ENCODE results near the gene TSPO2. TPM values are rescaled to one million over a fixed set of nuclear protein-coding genes. Genes with fewer than 3 reads are reported as not detected.

The TSPO2 gene
- polyA plus RNA-seq, 1 donor (not counting 4 experiments of a cell fraction or from before 2014, with no cell fraction given) = not detected

- FAIRE-seq = peak; percentile 86
- Histone ChIP-seq H3K9me1 (ENCODE audit: control insufficient read depth, extremely low read depth, insufficient read depth, low read length) (no peaks in the 10 kb centered on the region), H3K4me2 (ENCODE audit: control insufficient read depth, extremely low read depth, insufficient read depth, low read depth, low read length) (no peak within 1 kb of the TSS), H3K36me3 (ENCODE audit: control insufficient read depth in 2 of 2, extremely low read depth in 1 of 2, insufficient read depth in 2 of 2, low read length in 2 of 2) (no peaks in the 10 kb centered on the region), H3K79me2 (ENCODE audit: control insufficient read depth, insufficient read depth, low read length) (no peaks in the 10 kb centered on the region), H3K9me3 (ENCODE audit: control insufficient read depth, low read depth, low read length) (no peaks in the 10 kb centered on the region), H3K27ac (ENCODE audit: control insufficient read depth, insufficient read depth, low read length) (no peak within 1 kb of the TSS), H2AFZ (ENCODE audit: control insufficient read depth, low read length) (peak within 1 kb of the TSS; percentile 53), H3K9ac (ENCODE audit: control insufficient read depth, extremely low read depth, insufficient read depth, low read length) (no peak within 1 kb of the TSS), H4K20me1 (ENCODE audit: control insufficient read depth, extremely low read depth, insufficient read depth, low read length) (no peaks in the 10 kb centered on the region), H3K27me3 (ENCODE audit: control insufficient read depth, extremely low read depth, insufficient read depth, low read length) (no peaks in the 10 kb centered on the region), H3K4me1 (ENCODE audit: control insufficient read depth, extremely low read depth, insufficient read depth, low read length) (peaks cover 45% of the 10 kb centered on the region), H3K4me3 (ENCODE audit: control insufficient read depth in 2 of 3, extremely low read depth in 1 of 3, insufficient read depth in 2 of 3, low read depth in 1 of 3, low read length in 3 of 3) (no peak within 1 kb of the TSS)
- dilution Hi-C loops (cut with MboI; ENCODE audit: extremely low pct_ligation_motif_present, low sequenced_read_pairs) = no loop called here
- TF ChIP-seq, protein P1, sequence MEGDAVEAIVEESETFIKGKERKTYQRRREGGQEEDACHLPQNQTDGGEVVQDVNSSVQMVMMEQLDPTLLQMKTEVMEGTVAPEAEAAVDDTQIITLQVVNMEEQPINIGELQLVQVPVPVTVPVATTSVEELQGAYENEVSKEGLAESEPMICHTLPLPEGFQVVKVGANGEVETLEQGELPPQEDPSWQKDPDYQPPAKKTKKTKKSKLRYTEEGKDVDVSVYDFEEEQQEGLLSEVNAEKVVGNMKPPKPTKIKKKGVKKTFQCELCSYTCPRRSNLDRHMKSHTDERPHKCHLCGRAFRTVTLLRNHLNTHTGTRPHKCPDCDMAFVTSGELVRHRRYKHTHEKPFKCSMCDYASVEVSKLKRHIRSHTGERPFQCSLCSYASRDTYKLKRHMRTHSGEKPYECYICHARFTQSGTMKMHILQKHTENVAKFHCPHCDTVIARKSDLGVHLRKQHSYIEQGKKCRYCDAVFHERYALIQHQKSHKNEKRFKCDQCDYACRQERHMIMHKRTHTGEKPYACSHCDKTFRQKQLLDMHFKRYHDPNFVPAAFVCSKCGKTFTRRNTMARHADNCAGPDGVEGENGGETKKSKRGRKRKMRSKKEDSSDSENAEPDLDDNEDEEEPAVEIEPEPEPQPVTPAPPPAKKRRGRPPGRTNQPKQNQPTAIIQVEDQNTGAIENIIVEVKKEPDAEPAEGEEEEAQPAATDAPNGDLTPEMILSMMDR (optimal IDR thresholded peaks at IDR 0.05 in 1 of 3, IDR thresholded peaks at IDR 0.05 in 1 of 3, conservative IDR thresholded peaks at IDR 0.05 in 1 of 3; ENCODE audit: extremely low read depth in 1 of 3, insufficient read depth in 2 of 3, low read length in 3 of 3) = peak; percentile 86 to 89 (median 88)
- no peak for TF ChIP-seq EZH2 (IDR thresholded peaks at IDR 0.05; ENCODE audit: low read length)
- DNase-seq (ENCODE audit: low read depth, low spot score) = no peak
These were observed 2.9 kb upstream of the TSPO2 start, which contains the start of gene UNC5CL for GRCh38 chr6:41039060-41039998. UNC5CL (minus strand) TSS chr6:41039221; CDS start chr6:41035074, 4,147 bp downstream.

- H3K27ac ChIP-seq (ENCODE audit: control insufficient read depth, insufficient read depth, low read length) = no peak overlapping the region
- no peak for DNase-seq (ENCODE audit: low read depth, low spot score)
- H3K36me3 ChIP-seq (ENCODE audit: control insufficient read depth in 2 of 2, extremely low read depth in 1 of 2, insufficient read depth in 2 of 2, low read length in 2 of 2) = no peaks in the 10 kb centered on the region
- no peaks in the 10 kb centered on the region for H3K79me2 ChIP-seq (ENCODE audit: control insufficient read depth, insufficient read depth, low read length)
- no peak overlapping the region for H3K9ac ChIP-seq (ENCODE audit: control insufficient read depth, extremely low read depth, insufficient read depth, low read length)
- H2AFZ ChIP-seq (ENCODE audit: control insufficient read depth, low read length) = no peak overlapping the region
- TF ChIP-seq, protein P1 (optimal IDR thresholded peaks at IDR 0.05 in 1 of 3, IDR thresholded peaks at IDR 0.05 in 1 of 3, conservative IDR thresholded peaks at IDR 0.05 in 1 of 3; ENCODE audit: extremely low read depth in 1 of 3, insufficient read depth in 2 of 3, low read length in 3 of 3) = no peak
- TF ChIP-seq EZH2 (IDR thresholded peaks at IDR 0.05; ENCODE audit: low read length) = no peak
- H3K9me1 ChIP-seq (ENCODE audit: control insufficient read depth, extremely low read depth, insufficient read depth, low read length) = no peaks in the 10 kb centered on the region
- H3K4me3 ChIP-seq (ENCODE audit: control insufficient read depth in 2 of 3, extremely low read depth in 1 of 3, insufficient read depth in 2 of 3, low read depth in 1 of 3, low read length in 3 of 3) = no peak overlapping the region
- dilution Hi-C loops (cut with MboI; ENCODE audit: extremely low pct_ligation_motif_present, low sequenced_read_pairs) = no loop called here
- FAIRE-seq = peak; percentile 89
- H3K4me2 ChIP-seq (ENCODE audit: control insufficient read depth, extremely low read depth, insufficient read depth, low read depth, low read length) = peak overlapping the region; percentile 9
- peaks cover 45% of the 10 kb centered on the region for H3K4me1 ChIP-seq (ENCODE audit: control insufficient read depth, extremely low read depth, insufficient read depth, low read length)
- H3K9me3 ChIP-seq (ENCODE audit: control insufficient read depth, low read depth, low read length) = no peaks in the 10 kb centered on the region
- no peaks in the 10 kb centered on the region for H3K27me3 ChIP-seq (ENCODE audit: control insufficient read depth, extremely low read depth, insufficient read depth, low read length)
- no peaks in the 10 kb centered on the region for H4K20me1 ChIP-seq (ENCODE audit: control insufficient read depth, extremely low read depth, insufficient read depth, low read length)
These were observed 1.9 kb upstream of the TSPO2 start for GRCh38 chr6:41040101-41040939.

Measured in keratinocyte (primary cell).